Progenitor cell of endocrine pancreas (in vitro differentiated cells): ENCODE data around the gene SLC41A3. TPM values are rescaled to one million over a fixed set of nuclear protein-coding genes. Genes with fewer than 3 reads are reported as not detected.

Experiments used
- DNase-seq: peaks from one replicate; pipeline ENCODE4 v3.0.0; 2021; ENCODE audit warnings: low spot score; ENCODE audit not compliant: unreplicated experiment
- H3K27ac Mint-ChIP-seq: 2 replicates; pipeline ENCODE4 v1.8.0; 2021; ENCODE audit warnings: mild to moderate bottlenecking, moderate library complexity, mixed read lengths
- H3K27me3 Mint-ChIP-seq: 2 replicates; pipeline ENCODE4 v1.8.0; 2021; ENCODE audit warnings: mixed read lengths
- H3K36me3 Mint-ChIP-seq: 2 replicates; pipeline ENCODE4 v1.8.0; 2022; ENCODE audit warnings: mixed read lengths; ENCODE audit not compliant: insufficient read depth
- H3K4me1 Mint-ChIP-seq: 2 replicates; pipeline ENCODE4 v1.8.0; 2021; ENCODE audit warnings: low read depth, mixed read lengths
- H3K4me3 Mint-ChIP-seq: 2 replicates; pipeline ENCODE4 v1.8.0; 2021; ENCODE audit warnings: low read depth, mild to moderate bottlenecking, moderate library complexity, mixed read lengths
- H3K9me3 Mint-ChIP-seq: 2 replicates; pipeline ENCODE4 v1.8.0; 2021; ENCODE audit warnings: low read depth, mixed read lengths
- CTCF ChIP-seq: fragments of 200-600 bp; sonication (generic); IDR thresholded peaks from one replicate; pipeline ENCODE4 v1.5.0; 2021; ENCODE audit warnings: antibody characterized with exemption, mild to moderate bottlenecking; ENCODE audit not compliant: unreplicated experiment
- total RNA-seq: library from RNA; stranded (reverse); gene quantifications from 2 replicates; pipeline ENCODE4 v1.2.1, GENCODE V29; 2021

Gene SLC41A3
- total RNA-seq, 1 donor from 2014 or later, result 62.4 TPM

DNA sequence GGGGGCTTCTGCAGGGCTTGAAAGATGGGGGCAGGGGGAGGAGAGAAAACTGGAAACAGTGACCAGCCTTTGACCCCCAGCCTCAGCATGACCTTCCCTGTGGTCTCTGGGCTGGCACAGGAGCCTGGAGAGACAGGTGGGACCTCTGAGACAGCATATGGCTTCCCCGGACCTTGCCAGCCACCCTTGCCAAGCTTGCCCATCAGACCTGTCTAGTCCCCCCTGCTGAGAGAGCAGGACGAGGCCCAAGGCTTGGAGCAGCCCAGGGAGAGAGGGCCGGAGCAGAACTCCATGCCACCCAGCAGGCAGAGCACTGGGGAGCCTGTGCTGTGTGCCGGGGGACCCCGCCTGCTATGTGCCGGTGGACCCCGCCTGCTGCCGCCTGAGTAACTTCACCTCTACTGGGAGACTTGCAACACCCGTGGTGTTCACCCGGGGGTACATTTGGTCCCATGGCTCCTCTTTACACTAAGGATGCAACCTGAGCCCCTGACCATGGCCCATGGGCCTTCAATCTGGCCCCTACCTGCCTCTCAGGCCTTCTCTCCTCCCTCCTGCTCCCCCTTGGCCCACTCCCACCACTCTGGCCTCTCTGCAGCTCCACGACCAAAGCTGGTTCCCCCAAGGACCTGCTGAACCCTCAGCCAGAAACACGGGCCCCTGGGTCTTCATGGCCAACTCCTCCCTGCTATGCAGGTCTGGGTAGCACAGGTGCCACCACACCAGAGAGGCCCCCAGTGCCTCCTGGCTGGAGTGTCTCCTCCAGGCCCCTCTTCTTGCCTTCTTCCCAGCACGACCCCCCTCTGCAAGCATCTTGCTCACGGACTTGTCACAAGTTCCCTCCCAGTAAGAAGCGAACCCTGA is 21.1 kb upstream of the SLC41A3 start:
- Mint-ChIP-seq H3K27ac (no peak overlapping the region), H3K27me3 (no peaks in the 10 kb centered on the region), H3K4me3 (no peak overlapping the region), H3K4me1 (no peaks in the 10 kb centered on the region), H3K9me3 (no peaks in the 10 kb centered on the region), H3K36me3 (no peaks in the 10 kb centered on the region)
- DNase-seq, result no peak
- no peak for TF ChIP-seq CTCF

DNA sequence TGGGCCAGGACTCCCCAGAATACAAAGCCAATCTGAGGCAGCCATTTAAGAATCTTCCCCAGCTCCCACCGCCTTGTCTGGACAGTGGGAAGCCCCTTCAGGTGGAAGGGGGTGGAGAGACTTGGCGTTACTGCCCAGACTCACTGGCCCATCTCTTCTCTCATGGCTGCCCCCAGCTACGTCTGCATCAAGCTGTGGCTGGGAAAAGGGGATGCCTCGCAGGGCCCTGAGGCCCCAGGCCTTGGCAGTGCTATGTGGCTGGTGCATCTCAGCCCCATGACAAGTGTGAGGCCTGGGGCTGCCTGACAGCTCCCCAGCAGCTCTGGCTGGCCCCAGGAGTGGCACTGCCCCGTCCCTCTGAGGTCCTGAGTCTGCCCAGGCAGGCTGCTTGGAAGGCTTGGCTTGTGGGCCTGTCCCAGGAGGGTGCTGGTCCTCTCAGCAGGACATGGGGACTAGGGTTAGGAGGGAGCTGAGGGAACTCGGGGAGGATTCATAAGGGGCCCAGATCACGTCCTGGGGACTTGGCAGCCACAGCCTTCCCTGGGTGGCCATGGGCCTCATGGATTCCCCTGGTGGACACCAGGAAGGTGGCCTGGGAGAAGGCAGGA is 20.2 kb upstream of the SLC41A3 start:
- no peaks in the 10 kb centered on the region for H3K36me3 Mint-ChIP-seq
- no peak for DNase-seq
- H3K4me3 Mint-ChIP-seq, result no peak overlapping the region
- no peak overlapping the region for H3K27ac Mint-ChIP-seq
- H3K27me3 Mint-ChIP-seq, result no peaks in the 10 kb centered on the region
- H3K4me1 Mint-ChIP-seq, result no peaks in the 10 kb centered on the region
- no peak for TF ChIP-seq CTCF
- H3K9me3 Mint-ChIP-seq, result no peaks in the 10 kb centered on the region

DNA sequence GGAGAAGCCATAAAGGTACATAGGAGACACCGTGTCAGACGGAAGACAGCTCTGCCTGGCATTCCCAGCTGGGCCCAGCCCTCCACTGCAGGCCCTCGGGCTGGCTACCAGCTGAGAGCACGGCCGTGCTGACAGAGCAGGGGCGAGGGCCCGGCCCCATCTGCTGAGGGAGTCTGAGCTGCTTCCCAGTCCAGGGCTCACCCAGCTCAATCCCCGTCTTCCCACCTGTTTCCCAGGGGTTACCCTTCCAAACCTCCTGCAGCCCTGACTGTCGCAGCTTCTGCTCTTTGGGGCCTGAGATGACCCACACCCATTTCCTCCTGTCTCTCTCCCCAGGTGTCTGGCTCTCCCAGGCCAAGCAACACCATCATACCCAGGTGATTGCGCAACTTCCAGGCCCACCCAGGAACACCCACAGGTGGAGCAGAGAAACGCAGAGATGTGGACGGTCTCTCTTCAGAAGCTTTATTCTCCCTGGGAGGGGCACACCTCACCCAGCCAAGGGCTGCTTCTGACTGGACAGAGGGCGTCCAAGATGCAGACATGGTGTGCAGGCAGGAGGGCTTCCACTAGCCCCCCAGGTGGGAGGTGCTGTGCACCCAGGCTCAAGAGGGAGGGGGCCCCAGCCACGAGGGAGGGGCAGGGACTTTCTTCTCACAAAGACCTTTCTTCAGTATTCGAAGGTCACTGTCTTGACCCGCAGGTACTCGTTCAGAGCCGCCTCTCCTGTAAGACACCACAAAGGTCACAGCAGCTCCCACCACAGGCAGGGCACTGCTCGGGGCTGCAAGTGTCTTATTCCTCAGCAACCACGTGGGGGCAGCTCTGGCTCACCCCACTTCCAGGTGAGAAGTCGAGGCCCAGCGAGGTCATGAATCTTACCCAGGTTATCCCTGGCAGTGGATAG is 19.4 kb upstream of the SLC41A3 start:
- Mint-ChIP-seq H3K9me3 (no peaks in the 10 kb centered on the region), H3K27ac (no peak overlapping the region)
- TF ChIP-seq CTCF, result peak; percentile 29

GRCh38 chr3:126102530-126102951 is 18.6 kb upstream of the SLC41A3 start:
- H3K4me3 Mint-ChIP-seq, result no peak overlapping the region
- H3K27ac Mint-ChIP-seq, result no peak overlapping the region

More for the DNA sequence above, 19.4 kb upstream of the SLC41A3 start:
- Mint-ChIP-seq H3K27me3 (no peaks in the 10 kb centered on the region), H3K36me3 (no peaks in the 10 kb centered on the region), H3K4me3 (no peak overlapping the region), H3K4me1 (no peaks in the 10 kb centered on the region)
- DNase-seq, result peak; percentile 8

More at GRCh38 chr3:126102530-126102951, 18.6 kb upstream of the SLC41A3 start:
- no peak for TF ChIP-seq CTCF
- Mint-ChIP-seq H3K36me3 (no peaks in the 10 kb centered on the region), H3K4me1 (no peaks in the 10 kb centered on the region), H3K27me3 (no peaks in the 10 kb centered on the region), H3K9me3 (no peaks in the 10 kb centered on the region)
- no peak for DNase-seq
